PC-9 (cell line): ENCODE results near the gene WDR37. TPM values are rescaled to one million over a fixed set of nuclear protein-coding genes. Genes with fewer than 3 reads are reported as not detected.

ENCODE experiments used
- BruUV-seq: library from RNA; stranded (reverse); fragments of 400-500 nt; replicated peaks from 2 replicates; lab custom pipeline; 2021; lab: Mats Ljungman, UMichigan
- CTCF ChIA-PET: fragments of 300-600 bp; sonication (Branson Sonifier 250); formaldehyde crosslinking; loops from one replicate; lab custom pipeline; 2022; ENCODE audit warnings: antibody characterized with exemption; lab: Charles Lee
- POLR2A ChIA-PET: fragments of 300-600 bp; sonication (Branson Sonifier 250); formaldehyde crosslinking; loops from one replicate; lab custom pipeline; 2022; ENCODE audit warnings: antibody characterized with exemption; ENCODE audit not compliant: unreplicated experiment; lab: Charles Lee
- DNase-seq, 2 experiments: peaks; one replicate each; pipeline versions ENCODE4 v3.0.0 to v3.0.0-alpha.2; 2015 to 2022; ENCODE audit warnings: mixed read lengths in 1 of 2
- H2AFZ ChIP-seq: fragments of 200-600 bp; sonication (generic); 2 replicates; pipeline ENCODE4 v1.8.1; 2017; ENCODE audit warnings: antibody characterized with exemption
- H3F3A ChIP-seq: fragments of 200-600 bp; sonication (generic); 2 replicates; pipeline ENCODE4 v1.8.1; 2017; ENCODE audit warnings: antibody characterized with exemption, mild to moderate bottlenecking, low read depth; ENCODE audit not compliant: insufficient read depth
- H3K27ac ChIP-seq: fragments of 200-600 bp; sonication (generic); 2 replicates; pipeline ENCODE4 v1.6.1; 2016; ENCODE audit warnings: mixed run types
- H3K27me3 ChIP-seq: fragments of 200-600 bp; sonication (generic); 2 replicates; pipeline ENCODE4 v1.6.1; 2016; ENCODE audit warnings: low read depth, mixed run types; ENCODE audit not compliant: insufficient read depth
- H3K36me3 ChIP-seq: fragments of 200-600 bp; sonication (generic); 2 replicates; pipeline ENCODE4 v1.6.1; 2016; ENCODE audit warnings: low read depth, mixed run types
- H3K4me1 ChIP-seq: fragments of 200-600 bp; sonication (generic); replicated peaks from 2 replicates; pipeline ENCODE4 v1.6.1; 2016; ENCODE audit warnings: mixed run types; ENCODE audit not compliant: insufficient read depth
- H3K4me2 ChIP-seq: fragments of 200-600 bp; sonication (generic); 2 replicates; pipeline ENCODE4 v1.6.1; 2017; ENCODE audit warnings: mixed run types
- H3K4me3 ChIP-seq: fragments of 200-600 bp; sonication (generic); 2 replicates; pipeline ENCODE4 v1.6.1; 2016; ENCODE audit warnings: mixed run types
- H3K79me2 ChIP-seq: fragments of 200-600 bp; sonication (generic); 2 replicates; pipeline ENCODE4 v1.6.1; 2017; ENCODE audit warnings: low read depth, mixed run types
- H3K9me2 ChIP-seq: fragments of 200-600 bp; sonication (generic); 2 replicates; pipeline ENCODE4 v1.8.1; 2017; ENCODE audit warnings: mild to moderate bottlenecking; ENCODE audit not compliant: insufficient read depth
- H3K9me3 ChIP-seq: fragments of 200-600 bp; sonication (generic); 2 replicates; pipeline ENCODE4 v1.8.1; 2016; ENCODE audit warnings: low read depth; ENCODE audit not compliant: insufficient read depth
- H4K20me1 ChIP-seq: fragments of 200-600 bp; sonication (generic); 2 replicates; pipeline ENCODE4 v1.8.1; 2017; ENCODE audit not compliant: insufficient read depth
- EZH2 ChIP-seq: fragments of 200-600 bp; sonication (generic); IDR thresholded peaks from 2 replicates; pipeline ENCODE4 v1.8.0; 2017; ENCODE audit warnings: antibody characterized with exemption, low read depth
- intact Hi-C: fragments of 100-400 bp; cut with micrococcal nuclease; formaldehyde crosslinking; loops from one replicate; pipeline ENCODE4 v1.10.0; 2022; ENCODE audit not compliant: unreplicated experiment
- total RNA-seq: library from RNA; stranded (reverse); gene quantifications from 2 replicates; pipeline ENCODE4 v1.2.3, GENCODE V29; 2021
- TF ChIP-seq, protein P1 (sequence below): fragments of 200-600 bp; sonication (generic); conservative IDR thresholded peaks from 2 replicates; pipeline ENCODE4 v1.6.1; 2017; ENCODE audit warnings: mixed run types, antibody characterized with exemption, mild to moderate bottlenecking, moderate library complexity

WDR37 gene
- total RNA-seq, 1 experiment from 2014 or later: 12.3 TPM

DNA sequence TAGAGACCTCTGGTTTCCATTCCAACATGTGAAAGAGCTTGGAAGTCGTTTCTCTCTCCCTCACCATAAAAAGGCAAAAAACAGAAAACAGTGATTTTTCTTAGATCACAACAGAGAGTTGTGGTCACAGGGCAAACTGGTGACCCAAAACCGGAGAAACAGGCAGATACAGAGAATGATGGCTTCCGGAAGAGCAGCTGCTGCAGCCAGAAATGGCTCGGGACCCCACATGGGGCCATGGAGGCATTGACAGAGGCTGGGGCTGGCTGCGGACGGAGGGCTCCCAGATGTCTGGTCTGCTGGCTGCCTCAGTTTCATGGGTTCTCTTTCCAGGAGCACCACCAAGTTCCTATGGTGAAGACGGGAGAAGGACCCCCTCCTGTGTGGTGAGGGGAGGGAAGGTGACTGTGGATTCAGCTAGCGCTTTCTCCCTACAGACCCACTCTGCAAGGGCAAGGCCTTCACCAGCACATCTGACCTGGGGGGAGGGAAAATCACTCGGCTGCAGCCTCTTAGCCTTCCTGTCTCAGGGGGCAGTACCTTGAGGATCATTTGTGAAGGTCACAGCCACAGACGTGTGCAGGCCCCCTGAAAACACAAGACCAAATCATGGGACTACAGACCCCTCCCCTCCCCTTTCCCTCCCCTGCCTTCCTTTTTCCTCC is 81.4 kb downstream of the WDR37 start:
- intact Hi-C loops: no loop called here
- H4K20me1 ChIP-seq: no peaks in the 10 kb centered on the region
- TF ChIP-seq, protein P1, sequence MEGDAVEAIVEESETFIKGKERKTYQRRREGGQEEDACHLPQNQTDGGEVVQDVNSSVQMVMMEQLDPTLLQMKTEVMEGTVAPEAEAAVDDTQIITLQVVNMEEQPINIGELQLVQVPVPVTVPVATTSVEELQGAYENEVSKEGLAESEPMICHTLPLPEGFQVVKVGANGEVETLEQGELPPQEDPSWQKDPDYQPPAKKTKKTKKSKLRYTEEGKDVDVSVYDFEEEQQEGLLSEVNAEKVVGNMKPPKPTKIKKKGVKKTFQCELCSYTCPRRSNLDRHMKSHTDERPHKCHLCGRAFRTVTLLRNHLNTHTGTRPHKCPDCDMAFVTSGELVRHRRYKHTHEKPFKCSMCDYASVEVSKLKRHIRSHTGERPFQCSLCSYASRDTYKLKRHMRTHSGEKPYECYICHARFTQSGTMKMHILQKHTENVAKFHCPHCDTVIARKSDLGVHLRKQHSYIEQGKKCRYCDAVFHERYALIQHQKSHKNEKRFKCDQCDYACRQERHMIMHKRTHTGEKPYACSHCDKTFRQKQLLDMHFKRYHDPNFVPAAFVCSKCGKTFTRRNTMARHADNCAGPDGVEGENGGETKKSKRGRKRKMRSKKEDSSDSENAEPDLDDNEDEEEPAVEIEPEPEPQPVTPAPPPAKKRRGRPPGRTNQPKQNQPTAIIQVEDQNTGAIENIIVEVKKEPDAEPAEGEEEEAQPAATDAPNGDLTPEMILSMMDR: no peak
- no peak for TF ChIP-seq EZH2

DNA sequence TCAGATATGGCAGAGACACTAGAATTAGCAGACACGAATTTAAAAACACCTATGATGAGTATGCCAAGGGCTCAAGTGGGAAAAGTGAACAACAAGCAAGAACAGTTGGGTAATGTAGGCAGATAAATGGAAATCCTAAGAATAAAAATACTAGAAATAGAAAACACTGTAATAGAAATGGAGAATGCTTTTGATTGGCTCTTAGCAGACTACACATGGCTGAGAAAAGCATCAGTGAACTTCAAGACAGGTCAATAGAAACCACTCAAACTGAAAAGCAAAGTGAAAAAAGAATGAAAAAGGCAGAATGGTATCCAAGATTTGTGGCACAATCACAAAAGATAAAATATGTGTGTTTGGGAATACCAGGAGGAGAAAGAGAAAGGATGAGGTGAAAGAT is 82.3 kb downstream of the WDR37 start:
- Histone ChIP-seq H3F3A (no peaks in the 10 kb centered on the region), H3K27ac (no peak overlapping the region), H3K9me3 (no peaks in the 10 kb centered on the region; the same call in 1 of the 2 replicates), H4K20me1 (no peaks in the 10 kb centered on the region), H2AFZ (no peak overlapping the region), H3K4me3 (no peak overlapping the region), H3K36me3 (no peaks in the 10 kb centered on the region), H3K27me3 (peaks cover 47% of the 10 kb centered on the region), H3K9me2 (no peaks in the 10 kb centered on the region), H3K4me1 (no peaks in the 10 kb centered on the region), H3K4me2 (no peak overlapping the region), H3K79me2 (no peaks in the 10 kb centered on the region)
- no TSS peak for BruUV-seq
- ChIA-PET POLR2A (no interaction called here), CTCF (no interaction called here)
- DNase-seq: no peak
- no peak for TF ChIP-seq EZH2
- TF ChIP-seq, protein P1: no peak
- intact Hi-C loops: no loop called here

More for the DNA sequence above, 81.4 kb downstream of the WDR37 start:
- no peaks in the 10 kb centered on the region for H3K9me2 ChIP-seq
- BruUV-seq: no TSS peak
- no peak for DNase-seq
- H3K36me3 ChIP-seq: no peaks in the 10 kb centered on the region
- H3K4me3 ChIP-seq: no peak overlapping the region
- H3K79me2 ChIP-seq: no peaks in the 10 kb centered on the region
- no peak overlapping the region for H2AFZ ChIP-seq
- no peaks in the 10 kb centered on the region for H3K4me1 ChIP-seq
- POLR2A ChIA-PET: no interaction called here
- no peak overlapping the region for H3K27ac ChIP-seq
- no peak overlapping the region for H3K4me2 ChIP-seq
- no peaks in the 10 kb centered on the region; the same call in 1 of the 2 replicates for H3K9me3 ChIP-seq
- CTCF ChIA-PET: no interaction called here
- peaks cover 41% of the 10 kb centered on the region for H3K27me3 ChIP-seq
- H3F3A ChIP-seq: no peaks in the 10 kb centered on the region

GRCh38 chr10:1141261-1141660 is 85.1 kb downstream of the WDR37 start:
- ChIA-PET POLR2A (no interaction called here), CTCF (no interaction called here)
- Histone ChIP-seq H3K4me3 (no peak overlapping the region), H3K9me2 (no peaks in the 10 kb centered on the region), H3K27ac (no peak overlapping the region), H4K20me1 (no peaks in the 10 kb centered on the region), H2AFZ (no peak overlapping the region), H3K79me2 (no peaks in the 10 kb centered on the region), H3K4me1 (no peaks in the 10 kb centered on the region), H3K27me3 (peaks cover 49% of the 10 kb centered on the region), H3F3A (no peaks in the 10 kb centered on the region), H3K36me3 (no peaks in the 10 kb centered on the region), H3K4me2 (no peak overlapping the region), H3K9me3 (no peaks in the 10 kb centered on the region; the same call in 1 of the 2 replicates)
- DNase-seq: no peak
- intact Hi-C loops: no loop called here
- TF ChIP-seq, protein P1: no peak
- no peak for TF ChIP-seq EZH2
- BruUV-seq: no TSS peak
